Lower leg skin (tissue), 3 donors: Measurements from ENCODE around the gene CLASP1.

Source experiments
- CTCF ChIP-seq, 3 donors: fragments of 450-650 bp; IDR thresholded peaks; one replicate each; pipeline ENCODE4 v1.5.1; 2016; ENCODE audit warnings: antibody characterized with exemption in 3 of 3, mild to moderate bottlenecking in 3 of 3, moderate library complexity in 2 of 3
- POLR2A ChIP-seq, 2 donors: fragments of 450-650 bp; IDR thresholded peaks; one replicate each; pipeline ENCODE4 v1.6.1; 2016 to 2017; ENCODE audit warnings: antibody characterized with exemption in 2 of 2, mild to moderate bottlenecking in 1 of 2, moderate library complexity in 1 of 2

- TF ChIP-seq POLR2A (IDR thresholded peaks at IDR 0.05) (no peak), CTCF (IDR thresholded peaks at IDR 0.05) (no peak)
These were observed 94.3 kb downstream of the CLASP1 start for GRCh38 chr2:121555008-121555407.
